Left ventricle myocardium inferior (tissue), 1 donor: ENCODE results near the gene S100A8. TPM values are rescaled to one million over a fixed set of nuclear protein-coding genes. Genes with fewer than 3 reads are reported as not detected.
A peak's percentile ranks its signal among the peaks of the same experiment; 100 is the strongest.

Experiments
- DNase-seq: peaks from one replicate; pipeline ENCODE4 v3.0.0-alpha.2; 2020
- H3K27ac ChIP-seq: fragments of 200-600 bp; replicated peaks from 2 replicates; pipeline ENCODE4 v1.8.0; 2021
- H3K27me3 ChIP-seq: fragments of 200-600 bp; 2 replicates; pipeline ENCODE4 v1.8.0; 2021; ENCODE audit warnings: low read depth
- H3K36me3 ChIP-seq: fragments of 200-600 bp; 2 replicates; pipeline ENCODE4 v1.8.0; 2021
- H3K4me1 ChIP-seq: fragments of 200-600 bp; 2 replicates; pipeline ENCODE4 v1.8.0; 2021
- H3K4me3 ChIP-seq: fragments of 200-600 bp; 2 replicates; pipeline ENCODE4 v1.8.0; 2021; ENCODE audit warnings: mild to moderate bottlenecking, moderate library complexity
- H3K9me3 ChIP-seq: fragments of 200-600 bp; replicated peaks from 2 replicates; pipeline ENCODE4 v1.8.0; 2021
- intact Hi-C: fragments of 100-400 bp; cut with micrococcal nuclease; formaldehyde crosslinking; loops from one replicate; pipeline ENCODE4 v1.11.0; 2022
- total RNA-seq: library from RNA; stranded (reverse); fragmentation: NEBNext Ultra II Directional; extraction: Animal tissue kit (Norgen Biotek cat#: 25700); gene quantifications from one replicate; pipeline ENCODE4 v1.2.1, GENCODE V29; 2021
- TF ChIP-seq, protein P1 (sequence below): fragments of 200-600 bp; IDR thresholded peaks from 2 replicates; pipeline ENCODE4 v1.8.0; 2021; ENCODE audit warnings: antibody characterized with exemption, mild to moderate bottlenecking, borderline replicate concordance
- donor health status: DM: no; HTN: yes; CAD: no; lungs with severe emphysema.

Gene S100A8
- total RNA-seq, 1 donor from 2014 or later = 26.6 TPM

DNA sequence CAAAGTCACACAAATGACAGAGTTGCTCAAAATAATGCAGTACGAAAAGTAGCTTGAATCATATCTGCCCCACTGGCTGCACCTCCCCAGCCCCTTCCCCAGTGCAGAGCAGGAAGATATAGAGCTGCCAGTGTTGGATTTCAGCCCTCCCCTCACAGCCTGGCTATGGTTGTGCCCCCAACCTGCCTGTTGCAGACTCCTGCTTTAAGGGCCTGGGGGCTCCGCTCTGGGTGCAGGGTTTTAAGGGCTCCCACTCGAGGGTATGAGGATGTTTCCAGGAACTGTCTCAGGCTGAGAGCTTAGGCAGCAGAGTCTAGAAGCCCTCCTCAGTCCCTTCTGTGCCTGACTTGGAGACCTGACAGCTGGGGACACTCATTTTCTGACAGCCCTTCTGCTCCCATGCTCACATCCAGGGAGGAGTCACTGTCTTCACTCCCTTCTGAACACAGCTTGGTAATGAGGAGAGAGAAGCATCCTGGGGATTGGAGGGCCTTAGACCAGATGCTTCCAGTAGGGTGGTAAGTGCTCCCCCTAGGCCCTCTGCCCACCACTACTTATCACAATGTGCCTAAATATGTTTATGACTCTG lies 28.6 kb downstream of the S100A8 start:
- intact Hi-C loops = no loop called here
- DNase-seq = no peak
- Histone ChIP-seq H3K4me1 (peaks cover 17% of the 10 kb centered on the region), H3K36me3 (no peaks in the 10 kb centered on the region), H3K9me3 (no peaks in the 10 kb centered on the region), H3K27me3 (peaks cover 25% of the 10 kb centered on the region), H3K4me3 (no peak overlapping the region), H3K27ac (no peak overlapping the region)
- TF ChIP-seq, protein P1, sequence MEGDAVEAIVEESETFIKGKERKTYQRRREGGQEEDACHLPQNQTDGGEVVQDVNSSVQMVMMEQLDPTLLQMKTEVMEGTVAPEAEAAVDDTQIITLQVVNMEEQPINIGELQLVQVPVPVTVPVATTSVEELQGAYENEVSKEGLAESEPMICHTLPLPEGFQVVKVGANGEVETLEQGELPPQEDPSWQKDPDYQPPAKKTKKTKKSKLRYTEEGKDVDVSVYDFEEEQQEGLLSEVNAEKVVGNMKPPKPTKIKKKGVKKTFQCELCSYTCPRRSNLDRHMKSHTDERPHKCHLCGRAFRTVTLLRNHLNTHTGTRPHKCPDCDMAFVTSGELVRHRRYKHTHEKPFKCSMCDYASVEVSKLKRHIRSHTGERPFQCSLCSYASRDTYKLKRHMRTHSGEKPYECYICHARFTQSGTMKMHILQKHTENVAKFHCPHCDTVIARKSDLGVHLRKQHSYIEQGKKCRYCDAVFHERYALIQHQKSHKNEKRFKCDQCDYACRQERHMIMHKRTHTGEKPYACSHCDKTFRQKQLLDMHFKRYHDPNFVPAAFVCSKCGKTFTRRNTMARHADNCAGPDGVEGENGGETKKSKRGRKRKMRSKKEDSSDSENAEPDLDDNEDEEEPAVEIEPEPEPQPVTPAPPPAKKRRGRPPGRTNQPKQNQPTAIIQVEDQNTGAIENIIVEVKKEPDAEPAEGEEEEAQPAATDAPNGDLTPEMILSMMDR = no peak

- Histone ChIP-seq H3K36me3 (no peaks in the 10 kb centered on the region), H3K27me3 (peaks cover 20% of the 10 kb centered on the region), H3K4me3 (no peak overlapping the region), H3K4me1 (peaks cover 17% of the 10 kb centered on the region), H3K9me3 (no peaks in the 10 kb centered on the region), H3K27ac (no peak overlapping the region)
- TF ChIP-seq, protein P1 = no peak
- intact Hi-C loops = no loop called here
- no peak for DNase-seq
Measured at GRCh38 chr1:153361480-153362109, 29.3 kb downstream of the S100A8 start.

DNA sequence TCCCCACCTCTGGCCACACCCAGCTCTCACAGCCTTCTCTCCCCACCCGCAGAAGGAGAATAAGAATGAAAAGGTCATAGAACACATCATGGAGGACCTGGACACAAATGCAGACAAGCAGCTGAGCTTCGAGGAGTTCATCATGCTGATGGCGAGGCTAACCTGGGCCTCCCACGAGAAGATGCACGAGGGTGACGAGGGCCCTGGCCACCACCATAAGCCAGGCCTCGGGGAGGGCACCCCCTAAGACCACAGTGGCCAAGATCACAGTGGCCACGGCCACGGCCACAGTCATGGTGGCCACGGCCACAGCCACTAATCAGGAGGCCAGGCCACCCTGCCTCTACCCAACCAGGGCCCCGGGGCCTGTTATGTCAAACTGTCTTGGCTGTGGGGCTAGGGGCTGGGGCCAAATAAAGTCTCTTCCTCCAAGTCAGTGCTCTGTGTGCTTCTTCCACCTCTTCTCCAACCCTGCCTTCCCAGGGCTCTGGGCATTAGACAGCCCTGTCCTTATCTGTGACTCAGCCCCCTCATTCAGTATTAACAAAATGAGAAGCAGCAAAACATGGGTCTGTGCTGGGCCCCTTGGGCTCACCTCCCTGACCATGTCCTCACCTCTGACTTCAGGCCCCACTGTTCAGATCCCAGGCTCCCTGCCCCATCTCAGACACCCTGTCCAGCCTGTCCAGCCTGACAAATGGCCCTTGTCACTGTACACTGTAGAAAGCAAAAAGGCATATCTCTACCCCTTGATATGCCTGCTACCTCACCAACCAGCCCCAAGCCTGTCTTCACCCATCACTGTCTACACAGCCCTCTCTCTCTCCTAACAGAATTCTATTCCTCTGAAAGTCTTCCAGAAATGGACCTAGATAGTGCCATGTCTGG lies 30.0 kb downstream of the S100A8 start:
- Histone ChIP-seq H3K27me3 (peaks cover 14% of the 10 kb centered on the region), H3K9me3 (no peaks in the 10 kb centered on the region), H3K4me3 (no peak overlapping the region), H3K4me1 (peaks cover 17% of the 10 kb centered on the region), H3K36me3 (no peaks in the 10 kb centered on the region), H3K27ac (no peak overlapping the region)
- intact Hi-C loops = no loop called here
- TF ChIP-seq, protein P1 = no peak
- DNase-seq = no peak

GRCh38 chr1:153360190-153360589 lies 30.7 kb downstream of the S100A8 start:
- intact Hi-C loops = no loop called here
- TF ChIP-seq, protein P1 = no peak
- Histone ChIP-seq H3K27ac (no peak overlapping the region), H3K36me3 (no peaks in the 10 kb centered on the region), H3K9me3 (no peaks in the 10 kb centered on the region), H3K4me1 (peaks cover 17% of the 10 kb centered on the region), H3K4me3 (no peak overlapping the region), H3K27me3 (peaks cover 9% of the 10 kb centered on the region)
- no peak for DNase-seq

DNA sequence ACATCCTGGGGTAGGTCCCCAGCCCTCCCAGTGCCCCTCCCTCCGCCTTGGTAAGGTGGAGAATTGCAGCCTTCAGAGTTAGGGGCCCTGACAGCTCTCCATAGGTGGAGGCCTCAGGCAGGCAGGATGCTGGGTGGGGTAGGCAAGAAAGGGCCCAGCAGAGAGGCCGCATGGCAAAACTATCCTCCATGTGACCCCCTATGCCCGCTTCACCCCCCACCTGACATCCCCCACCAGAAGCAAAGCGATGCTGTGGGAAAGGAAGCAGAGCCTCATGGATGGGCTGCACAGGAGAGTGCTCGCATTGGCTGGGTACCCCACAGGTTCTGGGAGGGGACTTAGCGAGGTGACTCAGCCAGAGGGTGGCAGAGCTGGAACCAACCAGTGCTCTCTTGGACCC lies 31.6 kb downstream of the S100A8 start:
- Histone ChIP-seq H3K27me3 (no peaks in the 10 kb centered on the region), H3K27ac (no peak overlapping the region), H3K9me3 (no peaks in the 10 kb centered on the region), H3K4me3 (peak overlapping the region; percentile 30), H3K36me3 (no peaks in the 10 kb centered on the region), H3K4me1 (peaks cover 17% of the 10 kb centered on the region)
- intact Hi-C loops = no loop called here
- no peak for DNase-seq
- TF ChIP-seq, protein P1 = no peak
